K562 (cell line): Measurements from ENCODE around the gene AMBRA1. TPM values are rescaled to one million over a fixed set of nuclear protein-coding genes. Genes with fewer than 3 reads are reported as not detected.
A peak's percentile ranks its signal among the peaks of the same experiment; 100 is the strongest.

Experiments used
- ATAC-seq: fragments of 200-7000 bp; cut with Tn5 transposase; 3 replicates; pipeline ENCODE4 v1.9.1; 2020; ENCODE audit warnings: moderate library complexity
- BruUV-seq: library from RNA; stranded (reverse); fragments of 400-500 nt; replicated peaks from 2 replicates; lab custom pipeline; 2021; lab: Mats Ljungman, UMichigan
- CTCF ChIA-PET: fragments of 300-600 bp; formaldehyde crosslinking; extraction: SDS; loops from one replicate; lab custom pipeline; 2021; ENCODE audit warnings: low intra/inter-chr PET ratio; lab: Yijun Ruan, JAX
- POLR2A ChIA-PET: fragments of 300-600, 350-650 bp; sonication (Branson Sonifier 250); formaldehyde crosslinking; extraction: SDS; loops from one replicate; lab custom pipeline; 2021; ENCODE audit warnings: antibody characterized with exemption, inconsistent platforms; lab: Yijun Ruan, JAX
- DNase-seq, 4 experiments: peaks; one replicate each; pipeline versions ENCODE4 v3.0.0 to v3.0.0-alpha.2; 2011 to 2018; ENCODE audit warnings: low spot score in 3 of 4, mixed read lengths in 3 of 4; ENCODE audit errors: extremely low read depth in 1 of 4
- FAIRE-seq: peaks from 2 replicates; lab custom pipeline; 2011; peaks lifted over from hg19 to GRCh38; lab: Jason Lieb, UNC
- H2AFZ ChIP-seq: 2 replicates; pipeline ENCODE4 v1.6.0; 2011; ENCODE audit warnings: low read depth, low read length, control low read depth, inconsistent platforms
- H3K27ac ChIP-seq: fragments of 200-600 bp; 3 replicates; pipeline ENCODE4 v1.8.0; 2011; ENCODE audit warnings: low read depth, mild to moderate bottlenecking, control low read depth, inconsistent platforms, low read length, moderate library complexity, mixed read lengths; ENCODE audit errors: extremely low read depth
- H3K27me3 ChIP-seq, 2 experiments: fragments of 300-600 bp in 1 of 2; 2 replicates in 1 of 2; 3 replicates in 1 of 2; pipeline versions ENCODE4 v1.6.0 to v1.8.0; 2011; ENCODE audit warnings: inconsistent platforms in 2 of 2, low read length in 2 of 2, mild to moderate bottlenecking in 1 of 2, mixed read lengths in 1 of 2, moderate library complexity in 1 of 2; ENCODE audit not compliant: control insufficient read depth in 2 of 2, insufficient read depth in 2 of 2
- H3K36me3 ChIP-seq: fragments of 300-600 bp; 3 replicates; pipeline ENCODE4 v1.8.0; 2011; ENCODE audit warnings: mild to moderate bottlenecking, low read length, inconsistent platforms; ENCODE audit not compliant: control insufficient read depth, insufficient read depth
- H3K4me1 ChIP-seq, 2 experiments: fragments of 200-600 bp in 1 of 2; replicated peaks in 1 of 2; 2 replicates in 1 of 2; 3 replicates in 1 of 2; pipeline versions ENCODE4 v1.5.1 to v1.8.0; 2011; ENCODE audit warnings: inconsistent platforms in 2 of 2, low read length in 2 of 2, mild to moderate bottlenecking in 1 of 2, mixed read lengths in 1 of 2, moderate library complexity in 1 of 2; ENCODE audit not compliant: control insufficient read depth in 2 of 2, insufficient read depth in 2 of 2
- H3K4me2 ChIP-seq: 2 replicates; pipeline ENCODE4 v1.6.1; 2011; ENCODE audit warnings: low read length, control low read depth, inconsistent platforms, mixed read lengths; ENCODE audit not compliant: insufficient read depth
- H3K4me3 ChIP-seq: fragments of 200-600 bp; sonication (generic), shearing (Covaris generic); 2 replicates; pipeline ENCODE4 v1.5.1; 2016; ENCODE audit warnings: control low read depth, inconsistent platforms
- H3K79me2 ChIP-seq: fragments of 200-600 bp; 3 replicates; pipeline ENCODE4 v1.8.0; 2011; ENCODE audit warnings: low read length, inconsistent platforms; ENCODE audit not compliant: control insufficient read depth, insufficient read depth
- H3K9ac ChIP-seq, 2 experiments: 2 replicates each; pipeline versions ENCODE4 v1.6.0 to v1.6.1; 2011; ENCODE audit warnings: low read depth in 2 of 2, low read length in 2 of 2, control low read depth in 1 of 2, inconsistent platforms in 1 of 2, mild to moderate bottlenecking in 1 of 2, mixed read lengths in 1 of 2; ENCODE audit not compliant: insufficient read depth in 1 of 2
- H3K9me1 ChIP-seq: one replicate; pipeline ENCODE4 v1.6.0; 2011; ENCODE audit warnings: inconsistent platforms, mild to moderate bottlenecking, low read length, moderate library complexity; ENCODE audit not compliant: control insufficient read depth, insufficient read depth
- H3K9me3 ChIP-seq: replicated peaks from 2 replicates; pipeline ENCODE4 v1.5.1; 2011; ENCODE audit warnings: low read depth, low read length, inconsistent platforms; ENCODE audit not compliant: control insufficient read depth, insufficient read depth
- H4K20me1 ChIP-seq: replicated peaks from 2 replicates; pipeline ENCODE4 v1.6.1; 2011; ENCODE audit warnings: low read length, inconsistent platforms, mixed read lengths; ENCODE audit not compliant: control insufficient read depth, insufficient read depth
- BRCA1 ChIP-seq, 2 experiments: fragments of 450-650 bp in 1 of 2; sonication (generic) in 1 of 2; formaldehyde crosslinking in 1 of 2; IDR thresholded peaks; 2 replicates each; pipeline versions ENCODE4 v1.5.0 to v1.6.1; 2017 to 2020; ENCODE audit warnings: mild to moderate bottlenecking in 1 of 2, missing genetic modification reagents in 1 of 2
- E2F4 ChIP-seq: sonication (generic); formaldehyde crosslinking; IDR thresholded peaks from 2 replicates; pipeline ENCODE4 v1.8.0; 2022; ENCODE audit warnings: mild to moderate bottlenecking, low read depth, missing genetic modification reagents
- HDAC2 ChIP-seq: fragments of 450-650 bp; IDR thresholded peaks from 2 replicates; pipeline ENCODE4 v1.6.1; 2016; ENCODE audit warnings: mild to moderate bottlenecking
- KAT7 ChIP-seq: sonication (generic); formaldehyde crosslinking; IDR thresholded peaks from 2 replicates; pipeline ENCODE4 v1.8.0; 2022; ENCODE audit warnings: missing genetic modification reagents, mild to moderate bottlenecking, borderline replicate concordance
- KDM1A ChIP-seq, 2 experiments: fragments of 450-650 bp; IDR thresholded peaks; 2 replicates each; pipeline ENCODE4 v1.6.1; 2016; ENCODE audit warnings: mild to moderate bottlenecking in 2 of 2
- PCBP2 ChIP-seq: fragments of 200-400 bp; formaldehyde crosslinking; IDR thresholded peaks from 2 replicates; pipeline ENCODE4 v1.6.1; 2018; ENCODE audit warnings: low read length, low read depth, mild to moderate bottlenecking, moderate library complexity; ENCODE audit not compliant: poor library complexity, severe bottlenecking
- PHTF2 ChIP-seq: fragments of 250-450 bp; sonication (Bioruptor Pico); IDR thresholded peaks from 2 replicates; pipeline ENCODE4 v1.5.0; 2021; ENCODE audit warnings: mild to moderate bottlenecking
- PYGO2 ChIP-seq: fragments of 450-650 bp; IDR thresholded peaks from 2 replicates; pipeline ENCODE4 v1.6.1; 2016; ENCODE audit warnings: mild to moderate bottlenecking, missing genetic modification characterization, moderate library complexity, missing compliant biosample characterization
- SNIP1 ChIP-seq: fragments of 450-650 bp; IDR thresholded peaks from 2 replicates; pipeline ENCODE4 v1.7.1; 2017; ENCODE audit warnings: low read depth, mild to moderate bottlenecking
- SREBF2 ChIP-seq: sonication (generic); formaldehyde crosslinking; IDR thresholded peaks from 2 replicates; pipeline ENCODE4 v1.4.0; 2020; ENCODE audit warnings: mild to moderate bottlenecking, missing genetic modification reagents
- TRIM28 ChIP-seq: fragments of 450-650 bp; IDR thresholded peaks from 2 replicates; pipeline ENCODE4 v1.6.1; 2017
- ZNF445 ChIP-seq: fragments of 250-450 bp; sonication (Bioruptor Pico); IDR thresholded peaks from 2 replicates; pipeline ENCODE4 v1.4.0; 2020; ENCODE audit warnings: low read depth, mild to moderate bottlenecking, moderate library complexity
- WGBS: fragments of 100-300 bp; shearing (Covaris generic); methylation state at CpG from one replicate; pipeline ENCODE4 v1.1.6; 2016; ENCODE audit warnings: low coverage, mixed read lengths; ENCODE audit not compliant: insufficient coverage; ENCODE audit errors: missing lambda C conversion rate; 5-methylcytosine and 5-hydroxymethylcytosine counted together
- in situ Hi-C: fragments of 300-500 bp; cut with MboI; formaldehyde crosslinking; loops from 4 replicates; pipeline ENCODE4 v1.15.0; 2018; ENCODE audit warnings: inconsistent platforms, mixed read lengths
- intact Hi-C: fragments of 100-400 bp; cut with micrococcal nuclease; formaldehyde crosslinking; loops from 2 replicates; pipeline ENCODE4 v1.14.2; 2022
- polyA plus RNA-seq, 8 experiments: library from polyadenylated mRNA; depleted of rRNA in 4 of 8; stranded (reverse) in 5 of 8; unstranded in 3 of 8; fragments of >200 nt; fragmentation: Nextera tagmentation in 2 of 8; fragmentation: Illumina TruSeq in 1 of 8; extraction: Ambion mirVana in 2 of 8; extraction: Trizol in 1 of 8; gene quantifications; 2 replicates each; pipeline versions ENCODE4 v1.2.1 to v1.2.3, GENCODE V29; 2011 to 2014; ENCODE audit warnings: inconsistent platforms in 1 of 8, missing spikeins in 1 of 8
- total RNA-seq, 7 experiments: library from RNA; depleted of rRNA in 6 of 7; stranded (reverse); fragments of >200 nt in 6 of 7; fragmentation: Illumina TruSeq in 2 of 7; extraction: Trizol in 2 of 7; gene quantifications; 2 replicates each; pipeline versions ENCODE4 v1.2.1 to v1.2.3, GENCODE V29; 2011 to 2021; ENCODE audit warnings: low replicate concordance in 1 of 7
- TF ChIP-seq, protein P1 (sequence below), 2 experiments: fragments of 450-650 bp; formaldehyde crosslinking in 1 of 2; IDR thresholded peaks; 2 replicates each; pipeline versions ENCODE4 v1.4.0 to v1.6.1; 2014 to 2020; ENCODE audit warnings: mild to moderate bottlenecking in 2 of 2, borderline replicate concordance in 1 of 2, low read depth in 1 of 2

The AMBRA1 gene
- total and polyA plus RNA-seq, 9 of the 15 experiments (the other 6 are each of a cell fraction or from before 2014, with no cell fraction given) = 0.15 to 24.5 (median 13.0) TPM

DNA sequence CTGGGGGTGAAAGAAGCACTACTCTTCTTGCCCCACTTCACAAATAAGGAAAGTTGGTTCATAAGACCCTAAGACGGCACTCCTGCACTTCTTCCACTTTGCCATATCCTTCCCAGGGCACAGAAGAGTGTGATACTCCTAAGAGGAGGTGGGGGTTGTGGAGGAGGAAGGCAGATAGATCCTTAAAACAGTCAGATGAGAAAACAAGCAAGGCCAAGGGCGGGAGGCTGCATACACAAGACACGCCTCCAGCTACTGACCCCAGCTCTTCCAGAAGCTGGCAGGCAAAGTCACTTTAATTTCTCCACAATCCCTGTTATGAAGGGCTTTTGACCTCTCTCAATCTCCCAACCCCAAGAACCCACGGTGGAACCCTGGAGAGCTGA lies 200.6 kb downstream of the AMBRA1 start:
- Histone ChIP-seq H3K4me2 (peak overlapping the region; percentile 70), H3K9me1 (no peaks in the 10 kb centered on the region), H3K36me3 (peaks cover 16% of the 10 kb centered on the region; the same call in 2 of the 3 replicates), H2AFZ (peak overlapping the region; percentile 33; the same call in 1 of the 2 replicates), H3K4me1 (peaks cover 19 to 50% of the 10 kb centered on the region in 2 experiments), H3K9me3 (no peaks in the 10 kb centered on the region), H3K27ac (no peak overlapping the region), H4K20me1 (peaks cover 16% of the 10 kb centered on the region), H3K4me3 (peak overlapping the region; percentile 81; the same call in 1 of the 2 replicates), H3K9ac (no peak overlapping the region), H3K27me3 (peaks cover 0 to 11% of the 10 kb centered on the region in 2 experiments; a peak in 1 of 5 replicates), H3K79me2 (no peaks in the 10 kb centered on the region)
- ChIA-PET CTCF (no interaction called here), POLR2A (interaction anchor here (0.6 to 2.0 kb wide), 9 partner anchors 9 to 136 kb away, joined by 3 to 13 read pairs (median 3); no protein-coding TSS in a partner anchor)
- intact Hi-C loops = no loop called here
- in situ Hi-C loops = no loop called here
- ATAC-seq (no peak), DNase-seq (no peak), FAIRE-seq (peak; percentile 32)
- no TSS peak for BruUV-seq
- 31% methylated on average over 4 of the region's 4 CpGs for WGBS
- no peak for TF ChIP-seq TRIM28
- TF ChIP-seq KAT7 (CRISPR knock-in tag) = no peak
- TF ChIP-seq PYGO2 = no peak
- TF ChIP-seq PCBP2 = no peak
- no peak for TF ChIP-seq SNIP1
- no peak for TF ChIP-seq ZNF445 (CRISPR knock-in tag)
- TF ChIP-seq KDM1A (IDR thresholded peaks at IDR 0.05) = no peak
- TF ChIP-seq BRCA1 (IDR thresholded peaks at IDR 0.05) = no peak
- no peak for TF ChIP-seq BRCA1 (CRISPR knock-in tag; IDR thresholded peaks at IDR 0.05)
- no peak for TF ChIP-seq SREBF2 (CRISPR knock-in tag)
- no peak for TF ChIP-seq HDAC2
- TF ChIP-seq PHTF2 (CRISPR knock-in tag) = no peak
- TF ChIP-seq, protein P1, sequence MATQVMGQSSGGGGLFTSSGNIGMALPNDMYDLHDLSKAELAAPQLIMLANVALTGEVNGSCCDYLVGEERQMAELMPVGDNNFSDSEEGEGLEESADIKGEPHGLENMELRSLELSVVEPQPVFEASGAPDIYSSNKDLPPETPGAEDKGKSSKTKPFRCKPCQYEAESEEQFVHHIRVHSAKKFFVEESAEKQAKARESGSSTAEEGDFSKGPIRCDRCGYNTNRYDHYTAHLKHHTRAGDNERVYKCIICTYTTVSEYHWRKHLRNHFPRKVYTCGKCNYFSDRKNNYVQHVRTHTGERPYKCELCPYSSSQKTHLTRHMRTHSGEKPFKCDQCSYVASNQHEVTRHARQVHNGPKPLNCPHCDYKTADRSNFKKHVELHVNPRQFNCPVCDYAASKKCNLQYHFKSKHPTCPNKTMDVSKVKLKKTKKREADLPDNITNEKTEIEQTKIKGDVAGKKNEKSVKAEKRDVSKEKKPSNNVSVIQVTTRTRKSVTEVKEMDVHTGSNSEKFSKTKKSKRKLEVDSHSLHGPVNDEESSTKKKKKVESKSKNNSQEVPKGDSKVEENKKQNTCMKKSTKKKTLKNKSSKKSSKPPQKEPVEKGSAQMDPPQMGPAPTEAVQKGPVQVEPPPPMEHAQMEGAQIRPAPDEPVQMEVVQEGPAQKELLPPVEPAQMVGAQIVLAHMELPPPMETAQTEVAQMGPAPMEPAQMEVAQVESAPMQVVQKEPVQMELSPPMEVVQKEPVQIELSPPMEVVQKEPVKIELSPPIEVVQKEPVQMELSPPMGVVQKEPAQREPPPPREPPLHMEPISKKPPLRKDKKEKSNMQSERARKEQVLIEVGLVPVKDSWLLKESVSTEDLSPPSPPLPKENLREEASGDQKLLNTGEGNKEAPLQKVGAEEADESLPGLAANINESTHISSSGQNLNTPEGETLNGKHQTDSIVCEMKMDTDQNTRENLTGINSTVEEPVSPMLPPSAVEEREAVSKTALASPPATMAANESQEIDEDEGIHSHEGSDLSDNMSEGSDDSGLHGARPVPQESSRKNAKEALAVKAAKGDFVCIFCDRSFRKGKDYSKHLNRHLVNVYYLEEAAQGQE (IDR thresholded peaks at IDR 0.05; ENCODE audit: borderline replicate concordance) = no peak
- TF ChIP-seq, protein P1 (CRISPR knock-in tag; IDR thresholded peaks at IDR 0.05; ENCODE audit: low read depth) = no peak
- no peak for TF ChIP-seq E2F4 (CRISPR knock-in tag)
